Mesenchymal stem cell (in vitro differentiated cells and primary cell): Measurements from ENCODE around the gene RMDN3.
A peak's percentile ranks its signal among the peaks of the same experiment; 100 is the strongest.

Experiments used
- DNase-seq: peaks from one replicate; pipeline ENCODE4 v3.0.0-alpha.2; 2013
- H2AFZ ChIP-seq: one replicate; pipeline ENCODE4 v1.6.1; 2013; ENCODE audit warnings: low read depth, mild to moderate bottlenecking, control low read depth, inconsistent platforms, low read length, moderate library complexity
- H2AK5ac ChIP-seq: 2 replicates; pipeline ENCODE4 v1.6.1; 2013; ENCODE audit warnings: low read length, moderate library complexity, mild to moderate bottlenecking, inconsistent platforms; ENCODE audit not compliant: severe bottlenecking
- H2BK120ac ChIP-seq: one replicate; pipeline ENCODE4 v1.6.1; 2013; ENCODE audit warnings: low read depth, mild to moderate bottlenecking, inconsistent platforms, low read length, moderate library complexity
- H2BK12ac ChIP-seq, 2 experiments: one replicate each; pipeline ENCODE4 v1.6.1; 2013; ENCODE audit warnings: inconsistent platforms in 2 of 2, low read length in 2 of 2, mild to moderate bottlenecking in 2 of 2, moderate library complexity in 2 of 2, control low read depth in 1 of 2
- H2BK15ac ChIP-seq: one replicate; pipeline ENCODE4 v1.6.1; 2013; ENCODE audit warnings: mild to moderate bottlenecking, low read depth, inconsistent platforms; ENCODE audit not compliant: poor library complexity, severe bottlenecking
- H2BK5ac ChIP-seq: 2 replicates; pipeline ENCODE4 v1.6.1; 2013; ENCODE audit warnings: low read depth, mild to moderate bottlenecking, low read length, control low read depth, inconsistent platforms; ENCODE audit not compliant: poor library complexity, severe bottlenecking
- H3K14ac ChIP-seq, 2 experiments: one replicate each; pipeline ENCODE4 v1.6.1; 2013; ENCODE audit warnings: inconsistent platforms in 2 of 2, low read length in 2 of 2, control low read depth in 1 of 2, mild to moderate bottlenecking in 1 of 2, moderate library complexity in 1 of 2
- H3K18ac ChIP-seq, 2 experiments: one replicate each; pipeline ENCODE4 v1.6.1; 2013; ENCODE audit warnings: inconsistent platforms in 2 of 2, low read length in 2 of 2, control low read depth in 1 of 2, low read depth in 1 of 2, mild to moderate bottlenecking in 1 of 2
- H3K23ac ChIP-seq, 2 experiments: one replicate each; pipeline ENCODE4 v1.6.1; 2013; ENCODE audit warnings: inconsistent platforms in 2 of 2, low read length in 2 of 2, mild to moderate bottlenecking in 2 of 2, moderate library complexity in 2 of 2, control low read depth in 1 of 2
- H3K27ac ChIP-seq: 2 replicates; pipeline ENCODE4 v1.5.1; 2013; ENCODE audit warnings: mild to moderate bottlenecking, moderate library complexity, low read length, control low read depth, inconsistent platforms; ENCODE audit not compliant: poor library complexity, severe bottlenecking
- H3K27me3 ChIP-seq, 2 experiments: 2 replicates each; pipeline versions ENCODE4 v1.6.1 to v1.7.0; 2013; ENCODE audit warnings: low read length in 2 of 2, mild to moderate bottlenecking in 2 of 2, moderate library complexity in 2 of 2, control low read depth in 1 of 2, inconsistent platforms in 1 of 2; ENCODE audit not compliant: control insufficient read depth in 1 of 2, insufficient read depth in 1 of 2
- H3K36me3 ChIP-seq, 2 experiments: 2 replicates each; pipeline versions ENCODE4 v1.6.1 to v1.7.0; 2013; ENCODE audit warnings: low read length in 2 of 2, control low read depth in 1 of 2, inconsistent platforms in 1 of 2, low read depth in 1 of 2, mild to moderate bottlenecking in 1 of 2; ENCODE audit not compliant: insufficient read depth in 2 of 2, control insufficient read depth in 1 of 2
- H3K4ac ChIP-seq, 2 experiments: one replicate each; pipeline ENCODE4 v1.6.1; 2013; ENCODE audit warnings: inconsistent platforms in 2 of 2, low read length in 2 of 2, mild to moderate bottlenecking in 2 of 2, moderate library complexity in 2 of 2, control low read depth in 1 of 2, low read depth in 1 of 2
- H3K4me1 ChIP-seq: 2 replicates; pipeline ENCODE4 v1.6.1; 2013; ENCODE audit warnings: low read depth, low read length, control low read depth; ENCODE audit not compliant: control insufficient read depth, insufficient read depth
- H3K4me2 ChIP-seq: 2 replicates; pipeline ENCODE4 v1.6.1; 2013; ENCODE audit warnings: low read length, mild to moderate bottlenecking, inconsistent platforms; ENCODE audit not compliant: poor library complexity, severe bottlenecking
- H3K4me3 ChIP-seq, 2 experiments: 2 replicates each; pipeline versions ENCODE4 v1.5.1 to v1.7.0; 2013; ENCODE audit warnings: low read length in 2 of 2, mild to moderate bottlenecking in 2 of 2, control low read depth in 1 of 2, low read depth in 1 of 2; ENCODE audit not compliant: insufficient read depth in 1 of 2
- H3K79me1 ChIP-seq: replicated peaks from 2 replicates; pipeline ENCODE4 v1.6.1; 2013; ENCODE audit warnings: mild to moderate bottlenecking, control low read depth, low read length, inconsistent platforms; ENCODE audit not compliant: poor library complexity, severe bottlenecking
- H3K9ac ChIP-seq: 2 replicates; pipeline ENCODE4 v1.7.0; 2013; ENCODE audit warnings: mild to moderate bottlenecking, low read length, moderate library complexity
- H3K9me3 ChIP-seq: 2 replicates; pipeline ENCODE4 v1.7.0; 2013; ENCODE audit warnings: mild to moderate bottlenecking, low read length; ENCODE audit not compliant: control insufficient read depth
- H4K8ac ChIP-seq: one replicate; pipeline ENCODE4 v1.6.1; 2013; ENCODE audit warnings: inconsistent platforms, mild to moderate bottlenecking, low read length, moderate library complexity
- H4K91ac ChIP-seq: one replicate; pipeline ENCODE4 v1.6.1; 2013; ENCODE audit warnings: mild to moderate bottlenecking, low read length, inconsistent platforms
- WGBS: methylation state at CpG from one replicate; pipeline ENCODE4 v1.1.7; 2013; ENCODE audit warnings: mixed read lengths; 5-methylcytosine and 5-hydroxymethylcytosine counted together

The RMDN3 gene

GRCh38 chr15:40770147-40770721 lies 15.2 kb upstream of the RMDN3 start:
- H3K36me3 ChIP-seq, result peaks cover 42 to 56% of the 10 kb centered on the region in 2 experiments
- peak overlapping the region; percentile 17 for H3K4me2 ChIP-seq
- no peak overlapping the region for H3K4me3 ChIP-seq
- no peak overlapping the region for H2BK120ac ChIP-seq
- H3K18ac ChIP-seq, result no peak overlapping the region
- no peak overlapping the region for H2AFZ ChIP-seq
- H4K91ac ChIP-seq, result no peak overlapping the region
- no peak overlapping the region for H2BK12ac ChIP-seq
- H3K27ac ChIP-seq, result peak overlapping the region; percentile 78
- no peak for DNase-seq
- no peak overlapping the region for H2AK5ac ChIP-seq
- no peak overlapping the region for H4K8ac ChIP-seq
- no peaks in the 10 kb centered on the region for H3K9me3 ChIP-seq
- 89% methylated on average over 17 of the region's 17 CpGs for WGBS
- no peak overlapping the region for H2BK15ac ChIP-seq
- no peak overlapping the region for H3K9ac ChIP-seq
- no peak overlapping the region for H3K23ac ChIP-seq
- no peak overlapping the region for H2BK5ac ChIP-seq
- H3K14ac ChIP-seq, result no peak overlapping the region
- peaks cover 3% of the 10 kb centered on the region for H3K79me1 ChIP-seq
- H3K4ac ChIP-seq, result no peak overlapping the region
- peaks cover 66% of the 10 kb centered on the region for H3K4me1 ChIP-seq
- H3K27me3 ChIP-seq, result no peaks in the 10 kb centered on the region

- peak within 1 kb of the TSS; percentile 67 for H2AK5ac ChIP-seq
- no peak within 1 kb of the TSS for H4K8ac ChIP-seq
- H3K9me3 ChIP-seq, result no peaks in the 10 kb centered on the region
- no peak within 1 kb of the TSS for H2BK5ac ChIP-seq
- H4K91ac ChIP-seq, result no peak within 1 kb of the TSS
- H3K27ac ChIP-seq, result peak within 1 kb of the TSS; percentile 78
- H3K4me1 ChIP-seq, result peaks cover 68% of the 10 kb centered on the region
- no peaks in the 10 kb centered on the region for H3K27me3 ChIP-seq
- H3K14ac ChIP-seq, result no peak within 1 kb of the TSS
- H2AFZ ChIP-seq, result no peak within 1 kb of the TSS
- H2BK12ac ChIP-seq, result no peak within 1 kb of the TSS
- H3K4me2 ChIP-seq, result peak within 1 kb of the TSS; percentile 17
- peak within 1 kb of the TSS in 1 of 2 experiments; percentile 23 for H3K23ac ChIP-seq
- H3K79me1 ChIP-seq, result peaks cover 3% of the 10 kb centered on the region
- no peak within 1 kb of the TSS for H3K9ac ChIP-seq
- H3K36me3 ChIP-seq, result peaks cover 35 to 49% of the 10 kb centered on the region in 2 experiments
- DNase-seq, result no peak
- H3K18ac ChIP-seq, result no peak within 1 kb of the TSS
- no peak within 1 kb of the TSS for H3K4me3 ChIP-seq
- 85% methylated on average over 28 of the region's 28 CpGs for WGBS
- no peak within 1 kb of the TSS for H2BK15ac ChIP-seq
- H2BK120ac ChIP-seq, result no peak within 1 kb of the TSS
- no peak within 1 kb of the TSS for H3K4ac ChIP-seq
Measured at GRCh38 chr15:40769274-40770146, 14.5 kb upstream of the RMDN3 start, which contains the start of gene C15orf62. Gene C15orf62 (plus strand): TSS chr15:40769980. CDS start chr15:40770496, 516 bp downstream.

- Histone ChIP-seq H2AFZ (no peak overlapping the region), H4K8ac (no peak overlapping the region), H3K4ac (no peak overlapping the region), H3K79me1 (peaks cover 3% of the 10 kb centered on the region), H3K9ac (no peak overlapping the region), H4K91ac (no peak overlapping the region), H3K4me2 (no peak overlapping the region), H3K18ac (no peak overlapping the region), H2AK5ac (peak overlapping the region; percentile 67), H2BK120ac (no peak overlapping the region), H3K4me1 (peaks cover 74% of the 10 kb centered on the region), H3K14ac (no peak overlapping the region), H3K27ac (peak overlapping the region; percentile 78), H2BK5ac (no peak overlapping the region), H3K23ac (peak overlapping the region in 1 of 2 experiments; percentile 23), H2BK12ac (no peak overlapping the region), H3K36me3 (peaks cover 27 to 40% of the 10 kb centered on the region in 2 experiments), H3K9me3 (no peaks in the 10 kb centered on the region), H3K4me3 (no peak overlapping the region), H2BK15ac (no peak overlapping the region), H3K27me3 (no peaks in the 10 kb centered on the region)
- DNase-seq, result no peak
- WGBS, result 95% methylated on average over 17 of the region's 21 CpGs
Measured at GRCh38 chr15:40768521-40769273, 13.6 kb upstream of the RMDN3 start.
